ENCODE measurements around the gene MRPL10. TPM values are rescaled to one million over a fixed set of nuclear protein-coding genes. Genes with fewer than 3 reads are reported as not detected.

The MRPL10 gene
- total and polyA plus RNA-seq, 2 experiments from 2014 or later = 50.2 to 74.7 TPM

- TF ChIP-seq ZNF462 (CRISPR knock-in tag; IDR thresholded peaks at IDR 0.05) (no peak), POLR2AphosphoS5 (IDR thresholded peaks at IDR 0.05; ENCODE audit: low read depth) (no peak), ZNF331 (CRISPR knock-in tag; IDR thresholded peaks at IDR 0.05; ENCODE audit: low read depth) (no peak)
- TF ChIP-seq, protein P1, sequence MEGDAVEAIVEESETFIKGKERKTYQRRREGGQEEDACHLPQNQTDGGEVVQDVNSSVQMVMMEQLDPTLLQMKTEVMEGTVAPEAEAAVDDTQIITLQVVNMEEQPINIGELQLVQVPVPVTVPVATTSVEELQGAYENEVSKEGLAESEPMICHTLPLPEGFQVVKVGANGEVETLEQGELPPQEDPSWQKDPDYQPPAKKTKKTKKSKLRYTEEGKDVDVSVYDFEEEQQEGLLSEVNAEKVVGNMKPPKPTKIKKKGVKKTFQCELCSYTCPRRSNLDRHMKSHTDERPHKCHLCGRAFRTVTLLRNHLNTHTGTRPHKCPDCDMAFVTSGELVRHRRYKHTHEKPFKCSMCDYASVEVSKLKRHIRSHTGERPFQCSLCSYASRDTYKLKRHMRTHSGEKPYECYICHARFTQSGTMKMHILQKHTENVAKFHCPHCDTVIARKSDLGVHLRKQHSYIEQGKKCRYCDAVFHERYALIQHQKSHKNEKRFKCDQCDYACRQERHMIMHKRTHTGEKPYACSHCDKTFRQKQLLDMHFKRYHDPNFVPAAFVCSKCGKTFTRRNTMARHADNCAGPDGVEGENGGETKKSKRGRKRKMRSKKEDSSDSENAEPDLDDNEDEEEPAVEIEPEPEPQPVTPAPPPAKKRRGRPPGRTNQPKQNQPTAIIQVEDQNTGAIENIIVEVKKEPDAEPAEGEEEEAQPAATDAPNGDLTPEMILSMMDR (conservative IDR thresholded peaks at IDR 0.05; ENCODE audit: low read depth in 2 of 2) = no peak
Measured at GRCh38 chr17:47816947-47817346, 14.4 kb downstream of the MRPL10 start (continued).

- ATAC-seq = no peak
- H3K27me3 Mint-ChIP-seq (ENCODE audit: insufficient read depth, low read depth, poor library complexity) = peaks cover 6% of the 10 kb centered on the region
- no peaks in the 10 kb centered on the region for H3K9me2 ChIP-seq (ENCODE audit: insufficient read depth)
- peaks cover 5% of the 10 kb centered on the region; the same call in 1 of the 2 replicates for H3K4me1 ChIP-seq (ENCODE audit: insufficient read depth)
- no peak overlapping the region for H3K27ac Mint-ChIP-seq
- H3K79me2 ChIP-seq (replicated peaks; ENCODE audit: insufficient read depth) = no peaks in the 10 kb centered on the region
- H3K36me3 Mint-ChIP-seq (ENCODE audit: low read depth) = peaks cover 3% of the 10 kb centered on the region; the same call in 1 of the 3 replicates
- no peak overlapping the region for H3K4me3 Mint-ChIP-seq
- peaks cover 6% of the 10 kb centered on the region; the same call in 2 of the 3 replicates for H3K4me1 Mint-ChIP-seq
- no peaks in the 10 kb centered on the region for H4K20me1 ChIP-seq (replicated peaks; ENCODE audit: insufficient read depth)
- H3K9me3 Mint-ChIP-seq = no peaks in the 10 kb centered on the region; the same call in 2 of the 3 replicates
- no peaks in the 10 kb centered on the region for H3K27me3 ChIP-seq (ENCODE audit: insufficient read depth)
- no peaks in the 10 kb centered on the region for H3K36me3 ChIP-seq (ENCODE audit: insufficient read depth)
- H3K27ac ChIP-seq (ENCODE audit: low read depth) = no peak overlapping the region
- no peak overlapping the region for H2AFZ ChIP-seq
- H3K4me2 ChIP-seq = no peak overlapping the region
- no peak overlapping the region for H3K4me3 ChIP-seq
- no peaks in the 10 kb centered on the region for H3F3A ChIP-seq (replicated peaks; ENCODE audit: low read depth)
- DNase-seq (ENCODE audit: low spot score) = no peak
- TF ChIP-seq, protein P2, sequence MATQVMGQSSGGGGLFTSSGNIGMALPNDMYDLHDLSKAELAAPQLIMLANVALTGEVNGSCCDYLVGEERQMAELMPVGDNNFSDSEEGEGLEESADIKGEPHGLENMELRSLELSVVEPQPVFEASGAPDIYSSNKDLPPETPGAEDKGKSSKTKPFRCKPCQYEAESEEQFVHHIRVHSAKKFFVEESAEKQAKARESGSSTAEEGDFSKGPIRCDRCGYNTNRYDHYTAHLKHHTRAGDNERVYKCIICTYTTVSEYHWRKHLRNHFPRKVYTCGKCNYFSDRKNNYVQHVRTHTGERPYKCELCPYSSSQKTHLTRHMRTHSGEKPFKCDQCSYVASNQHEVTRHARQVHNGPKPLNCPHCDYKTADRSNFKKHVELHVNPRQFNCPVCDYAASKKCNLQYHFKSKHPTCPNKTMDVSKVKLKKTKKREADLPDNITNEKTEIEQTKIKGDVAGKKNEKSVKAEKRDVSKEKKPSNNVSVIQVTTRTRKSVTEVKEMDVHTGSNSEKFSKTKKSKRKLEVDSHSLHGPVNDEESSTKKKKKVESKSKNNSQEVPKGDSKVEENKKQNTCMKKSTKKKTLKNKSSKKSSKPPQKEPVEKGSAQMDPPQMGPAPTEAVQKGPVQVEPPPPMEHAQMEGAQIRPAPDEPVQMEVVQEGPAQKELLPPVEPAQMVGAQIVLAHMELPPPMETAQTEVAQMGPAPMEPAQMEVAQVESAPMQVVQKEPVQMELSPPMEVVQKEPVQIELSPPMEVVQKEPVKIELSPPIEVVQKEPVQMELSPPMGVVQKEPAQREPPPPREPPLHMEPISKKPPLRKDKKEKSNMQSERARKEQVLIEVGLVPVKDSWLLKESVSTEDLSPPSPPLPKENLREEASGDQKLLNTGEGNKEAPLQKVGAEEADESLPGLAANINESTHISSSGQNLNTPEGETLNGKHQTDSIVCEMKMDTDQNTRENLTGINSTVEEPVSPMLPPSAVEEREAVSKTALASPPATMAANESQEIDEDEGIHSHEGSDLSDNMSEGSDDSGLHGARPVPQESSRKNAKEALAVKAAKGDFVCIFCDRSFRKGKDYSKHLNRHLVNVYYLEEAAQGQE (IDR thresholded peaks at IDR 0.05; ENCODE audit: unreplicated experiment) = no peak
- no peak for TF ChIP-seq NANOG (IDR thresholded peaks at IDR 0.05; ENCODE audit: borderline replicate concordance)
- no peak for TF ChIP-seq STAT1 (IDR thresholded peaks at IDR 0.05; ENCODE audit: unreplicated experiment)
- TF ChIP-seq, protein P3, sequence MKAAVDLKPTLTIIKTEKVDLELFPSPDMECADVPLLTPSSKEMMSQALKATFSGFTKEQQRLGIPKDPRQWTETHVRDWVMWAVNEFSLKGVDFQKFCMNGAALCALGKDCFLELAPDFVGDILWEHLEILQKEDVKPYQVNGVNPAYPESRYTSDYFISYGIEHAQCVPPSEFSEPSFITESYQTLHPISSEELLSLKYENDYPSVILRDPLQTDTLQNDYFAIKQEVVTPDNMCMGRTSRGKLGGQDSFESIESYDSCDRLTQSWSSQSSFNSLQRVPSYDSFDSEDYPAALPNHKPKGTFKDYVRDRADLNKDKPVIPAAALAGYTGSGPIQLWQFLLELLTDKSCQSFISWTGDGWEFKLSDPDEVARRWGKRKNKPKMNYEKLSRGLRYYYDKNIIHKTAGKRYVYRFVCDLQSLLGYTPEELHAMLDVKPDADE (IDR thresholded peaks at IDR 0.05) = no peak
Measured at GRCh38 chr17:47816111-47816735, 15.1 kb downstream of the MRPL10 start.

All from GM23338 (cell line).